BE2C (cell line): ENCODE data around the gene BIN1.

ENCODE experiments used
- DNase-seq: peaks from one replicate; pipeline ENCODE4 v3.0.0-alpha.2; 2020
- H3K27me3 ChIP-seq: fragments of 250-450 bp; sonication (Bioruptor Pico); 2 replicates; pipeline ENCODE4 v1.5.1; 2020; ENCODE audit warnings: mild to moderate bottlenecking
- H3K36me3 ChIP-seq: fragments of 250-450 bp; sonication (Bioruptor Pico); 2 replicates; pipeline ENCODE4 v1.5.1; 2020; ENCODE audit warnings: mild to moderate bottlenecking
- H3K4me1 ChIP-seq: fragments of 250-450 bp; sonication (Bioruptor Pico); 2 replicates; pipeline ENCODE4 v1.5.1; 2020
- H3K4me3 ChIP-seq: 2 replicates; pipeline ENCODE4 v1.5.1; 2011; ENCODE audit warnings: low read depth, low read length
- H3K9me3 ChIP-seq: fragments of 250-450 bp; sonication (Bioruptor Pico); 2 replicates; pipeline ENCODE4 v1.5.1; 2020
- CTCF ChIP-seq: IDR thresholded peaks from 2 replicates; pipeline ENCODE4 v1.5.1; 2012; ENCODE audit warnings: mild to moderate bottlenecking, low read depth, low read length

Gene BIN1

GRCh38 chr2:127118038-127118437 is 11.1 kb upstream of the BIN1 start:
- H3K4me1 ChIP-seq = no peaks in the 10 kb centered on the region
- H3K27me3 ChIP-seq = no peaks in the 10 kb centered on the region
- no peak for TF ChIP-seq CTCF
- H3K36me3 ChIP-seq = no peaks in the 10 kb centered on the region
- H3K4me3 ChIP-seq = no peak overlapping the region
- no peaks in the 10 kb centered on the region for H3K9me3 ChIP-seq
- DNase-seq = no peak

- no peak for TF ChIP-seq CTCF
- H3K4me3 ChIP-seq = no peak overlapping the region
- no peaks in the 10 kb centered on the region for H3K4me1 ChIP-seq
- no peaks in the 10 kb centered on the region for H3K9me3 ChIP-seq
- H3K27me3 ChIP-seq = no peaks in the 10 kb centered on the region
- no peak for DNase-seq
- no peaks in the 10 kb centered on the region for H3K36me3 ChIP-seq
These were observed 10.6 kb upstream of the BIN1 start for GRCh38 chr2:127117603-127118002.

GRCh38 chr2:127115471-127116199 is 8.7 kb upstream of the BIN1 start:
- 0 out of 2 replicates have a peak, but pooled peaks cover 3% of the 10 kb centered on the region for H3K4me1 ChIP-seq
- TF ChIP-seq CTCF = no peak
- no peaks in the 10 kb centered on the region for H3K36me3 ChIP-seq
- DNase-seq = no peak
- no peaks in the 10 kb centered on the region for H3K27me3 ChIP-seq
- H3K4me3 ChIP-seq = no peak overlapping the region
- H3K9me3 ChIP-seq = no peaks in the 10 kb centered on the region

GRCh38 chr2:127110985-127111384 is 4.0 kb upstream of the BIN1 start:
- no peaks in the 10 kb centered on the region for H3K36me3 ChIP-seq
- TF ChIP-seq CTCF = no peak
- peaks cover 6% of the 10 kb centered on the region; the same call in 1 of the 2 replicates for H3K4me1 ChIP-seq
- DNase-seq = no peak
- no peaks in the 10 kb centered on the region for H3K9me3 ChIP-seq
- H3K27me3 ChIP-seq = no peaks in the 10 kb centered on the region
- no peak overlapping the region for H3K4me3 ChIP-seq

- H3K27me3 ChIP-seq = no peaks in the 10 kb centered on the region
- H3K4me3 ChIP-seq = peak overlapping the region; percentile 74
- peaks cover 6% of the 10 kb centered on the region; the same call in 1 of the 2 replicates for H3K4me1 ChIP-seq
- TF ChIP-seq CTCF = no peak
- no peaks in the 10 kb centered on the region for H3K9me3 ChIP-seq
- DNase-seq = no peak
- H3K36me3 ChIP-seq = no peaks in the 10 kb centered on the region
These were observed 1.2 kb upstream of the BIN1 start for GRCh38 chr2:127108090-127108523.

- peaks cover 6% of the 10 kb centered on the region; the same call in 1 of the 2 replicates for H3K4me1 ChIP-seq
- DNase-seq = no peak
- peak overlapping the region; percentile 74 for H3K4me3 ChIP-seq
- TF ChIP-seq CTCF = 0 out of 2 replicates have a peak, but pooled peaks have one; percentile 15
- H3K27me3 ChIP-seq = no peaks in the 10 kb centered on the region
- no peaks in the 10 kb centered on the region for H3K36me3 ChIP-seq
- H3K9me3 ChIP-seq = no peaks in the 10 kb centered on the region
These were observed 657 bp upstream of the BIN1 start for GRCh38 chr2:127107622-127107999.
